Measurements from ENCODE around the gene CALHM6.

DNA sequence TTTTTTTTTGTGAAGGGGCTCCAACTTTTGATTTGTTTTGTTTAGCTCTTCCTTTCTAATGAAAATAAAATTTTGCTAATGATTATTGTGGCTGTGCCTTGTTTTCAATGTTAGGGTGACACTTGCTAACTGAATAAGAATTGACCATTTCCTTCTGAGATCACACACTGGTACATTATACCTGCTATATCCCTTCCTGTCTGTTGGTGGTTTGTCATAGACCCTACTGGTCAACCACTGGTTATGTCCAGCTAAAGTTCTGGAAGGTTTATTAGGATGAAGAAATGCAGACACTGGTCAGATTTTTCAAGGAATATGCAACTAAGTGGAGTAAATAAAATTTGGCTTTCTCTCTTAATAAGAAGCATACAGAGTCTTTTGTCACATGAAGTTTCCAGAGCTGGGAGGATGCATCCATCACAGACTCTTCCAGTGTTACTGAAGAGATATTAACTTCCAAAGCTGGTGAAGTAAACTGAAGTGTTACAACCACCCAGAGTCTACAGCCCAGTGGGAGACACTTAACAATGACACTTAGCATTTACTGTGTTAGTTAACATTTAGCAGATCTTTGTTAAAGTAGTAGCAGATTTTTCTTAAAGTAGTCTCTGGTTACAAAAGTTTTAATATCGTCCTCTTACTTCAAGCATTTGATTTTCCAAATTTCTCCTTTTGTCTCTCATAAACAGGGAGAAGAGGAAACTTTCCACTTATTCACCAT, 30.6 kb downstream of the CALHM6 start:
- TF ChIP-seq, protein P1, sequence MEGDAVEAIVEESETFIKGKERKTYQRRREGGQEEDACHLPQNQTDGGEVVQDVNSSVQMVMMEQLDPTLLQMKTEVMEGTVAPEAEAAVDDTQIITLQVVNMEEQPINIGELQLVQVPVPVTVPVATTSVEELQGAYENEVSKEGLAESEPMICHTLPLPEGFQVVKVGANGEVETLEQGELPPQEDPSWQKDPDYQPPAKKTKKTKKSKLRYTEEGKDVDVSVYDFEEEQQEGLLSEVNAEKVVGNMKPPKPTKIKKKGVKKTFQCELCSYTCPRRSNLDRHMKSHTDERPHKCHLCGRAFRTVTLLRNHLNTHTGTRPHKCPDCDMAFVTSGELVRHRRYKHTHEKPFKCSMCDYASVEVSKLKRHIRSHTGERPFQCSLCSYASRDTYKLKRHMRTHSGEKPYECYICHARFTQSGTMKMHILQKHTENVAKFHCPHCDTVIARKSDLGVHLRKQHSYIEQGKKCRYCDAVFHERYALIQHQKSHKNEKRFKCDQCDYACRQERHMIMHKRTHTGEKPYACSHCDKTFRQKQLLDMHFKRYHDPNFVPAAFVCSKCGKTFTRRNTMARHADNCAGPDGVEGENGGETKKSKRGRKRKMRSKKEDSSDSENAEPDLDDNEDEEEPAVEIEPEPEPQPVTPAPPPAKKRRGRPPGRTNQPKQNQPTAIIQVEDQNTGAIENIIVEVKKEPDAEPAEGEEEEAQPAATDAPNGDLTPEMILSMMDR (IDR thresholded peaks at IDR 0.05): no peak
- TF ChIP-seq EZH2 (IDR thresholded peaks at IDR 0.05; ENCODE audit: borderline replicate concordance, insufficient read depth, low read depth, low read length, poor library complexity, severe bottlenecking): no peak
